Skin epidermis (tissue), 12 donors: ENCODE results near the gene IL20.

ENCODE experiments used
- H3K27ac ChIP-seq, 21 experiments: fragments of 200-600 bp; sonication (generic) in 11 of 21; one replicate each; pipeline ENCODE4 v1.5.0; 2020; ENCODE audit warnings: mild to moderate bottlenecking in 3 of 21, inconsistent platforms in 2 of 21, moderate library complexity in 2 of 21
- H3K4me3 ChIP-seq, 7 experiments: fragments of 200-600 bp; sonication (generic) in 2 of 7; one replicate each; pipeline ENCODE4 v1.5.0; 2020; ENCODE audit warnings: inconsistent platforms in 2 of 7, mild to moderate bottlenecking in 2 of 7, moderate library complexity in 1 of 7

Gene IL20, protein sequence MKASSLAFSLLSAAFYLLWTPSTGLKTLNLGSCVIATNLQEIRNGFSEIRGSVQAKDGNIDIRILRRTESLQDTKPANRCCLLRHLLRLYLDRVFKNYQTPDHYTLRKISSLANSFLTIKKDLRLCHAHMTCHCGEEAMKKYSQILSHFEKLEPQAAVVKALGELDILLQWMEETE

DNA sequence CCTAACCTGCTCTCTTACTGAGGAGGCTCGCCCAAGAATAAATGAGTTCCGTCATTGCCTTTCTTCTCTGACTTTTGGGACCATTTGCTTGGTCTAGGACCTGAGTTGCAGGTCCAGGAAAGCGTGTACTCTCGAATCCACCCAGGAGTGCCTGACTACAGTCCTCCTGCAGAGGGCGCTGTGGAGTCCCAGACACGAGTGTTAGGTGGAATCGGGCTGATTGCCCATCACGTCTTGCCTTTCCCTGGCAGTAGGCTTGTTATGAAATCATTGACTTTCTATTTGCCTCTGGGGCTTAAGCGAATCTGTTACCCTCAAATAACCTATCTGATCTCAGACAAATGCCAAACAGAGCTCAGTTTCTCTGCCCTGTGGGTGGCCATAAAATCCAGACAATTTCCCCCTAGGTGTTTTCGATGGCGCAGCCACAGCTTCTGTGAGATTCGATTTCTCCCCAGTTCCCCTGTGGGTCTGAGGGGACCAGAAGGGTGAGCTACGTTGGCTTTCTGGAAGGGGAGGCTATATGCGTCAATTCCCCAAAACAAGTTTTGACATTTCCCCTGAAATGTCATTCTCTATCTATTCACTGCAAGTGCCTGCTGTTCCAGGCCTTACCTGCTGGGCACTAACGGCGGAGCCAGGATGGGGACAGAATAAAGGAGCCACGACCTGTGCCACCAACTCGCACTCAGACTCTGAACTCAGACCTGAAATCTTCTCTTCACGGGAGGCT, at the start of gene IL20:
TSS of gene IL20 (plus strand) at position 685 of the 733 bp plus-strand sequence. CDS start 230 bp downstream, outside the sequence.
- Histone ChIP-seq H3K27ac (peak within 1 kb of the TSS in 8 of 21 experiments; percentile 10 to 86 (median 37)), H3K4me3 (peak within 1 kb of the TSS in 1 of 7 experiments; percentile 8)

DNA sequence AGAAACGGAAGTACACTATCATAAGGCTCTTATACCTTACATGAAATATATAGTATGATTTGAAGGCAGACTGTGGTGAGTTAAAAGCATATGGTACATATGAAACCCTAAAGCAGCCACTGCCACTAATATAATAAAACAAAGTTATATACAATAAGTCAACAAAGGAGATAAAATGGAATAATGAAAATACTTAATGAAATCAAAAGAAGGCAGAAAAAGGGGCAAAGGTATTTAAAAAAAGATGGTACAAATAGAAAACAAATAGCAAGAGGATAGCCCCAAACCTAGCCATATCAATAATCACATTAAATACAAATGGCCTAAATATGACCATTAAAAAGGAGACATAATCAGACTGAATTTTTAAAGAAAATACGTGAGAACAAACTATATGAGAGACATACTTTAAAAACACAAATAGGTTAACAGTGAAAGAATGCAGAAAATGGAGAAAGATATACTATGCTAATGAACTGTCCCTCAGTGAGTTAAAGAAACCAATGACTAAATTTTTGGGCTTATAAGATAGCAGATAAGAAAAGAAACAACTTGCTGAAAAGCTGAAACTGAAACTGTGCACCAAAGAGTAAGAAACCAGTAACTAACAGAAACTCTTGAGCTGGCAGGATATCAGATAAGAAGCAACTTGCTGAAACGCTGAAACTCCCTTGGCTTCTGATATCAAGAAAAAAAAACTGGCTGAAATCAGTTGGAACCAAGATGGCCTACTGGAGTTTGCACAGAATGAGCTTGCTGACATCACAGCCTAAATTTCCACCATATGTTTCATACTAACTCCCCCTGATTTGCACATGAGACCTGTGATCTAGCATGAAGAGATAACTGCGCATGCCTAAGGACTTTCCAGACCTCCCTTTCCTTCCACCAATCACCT, 48.8 kb upstream of the IL20 start:
- Histone ChIP-seq H3K4me3 (no peak overlapping the region), H3K27ac (peak overlapping the region in 4 of 21 experiments; percentile 20 to 48 (median 33))

DNA sequence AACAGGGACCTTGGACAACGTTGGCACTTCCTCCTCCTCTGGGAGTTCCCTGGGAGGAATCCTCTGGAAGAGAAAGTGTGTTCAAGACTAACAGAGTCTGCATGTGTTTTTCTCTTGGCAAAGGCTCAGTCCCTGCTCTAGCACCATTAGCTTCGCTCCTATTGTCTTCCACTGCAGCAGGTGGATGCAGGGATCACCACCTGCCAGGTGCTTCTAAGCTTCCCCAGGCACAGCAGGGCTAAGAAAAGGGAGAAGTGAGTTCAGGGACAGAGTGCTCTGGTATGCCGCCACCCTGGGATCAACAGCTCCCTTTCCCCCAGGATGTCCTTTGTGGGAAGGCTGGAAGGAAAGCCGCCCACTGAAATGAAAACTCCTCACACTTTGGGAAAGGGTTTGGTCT, 43.9 kb upstream of the IL20 start:
- no peak overlapping the region for H3K27ac ChIP-seq
- no peak overlapping the region for H3K4me3 ChIP-seq

DNA sequence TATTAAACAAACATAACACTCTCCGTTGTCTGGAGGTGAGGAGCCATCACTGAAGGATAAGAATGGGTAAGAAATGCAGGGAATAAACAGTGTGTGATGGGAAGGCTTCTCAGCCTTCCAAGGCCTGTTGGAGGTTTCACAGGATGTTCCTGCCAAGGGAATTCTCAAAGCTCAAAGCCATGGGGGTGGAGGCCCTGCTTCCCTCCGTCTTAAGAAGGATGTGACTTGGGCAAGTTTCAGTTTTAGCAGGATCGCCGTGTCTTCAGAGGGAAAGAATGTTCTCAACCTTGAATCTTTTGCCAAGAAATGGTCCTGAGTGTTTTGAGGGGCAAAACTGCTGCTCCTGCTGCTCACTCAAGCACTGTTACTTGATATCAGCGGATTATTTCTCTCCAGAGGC, 41.7 kb upstream of the IL20 start:
- peak overlapping the region in 4 of 21 experiments; percentile 8 to 52 (median 22) for H3K27ac ChIP-seq
- H3K4me3 ChIP-seq, result no peak overlapping the region

DNA sequence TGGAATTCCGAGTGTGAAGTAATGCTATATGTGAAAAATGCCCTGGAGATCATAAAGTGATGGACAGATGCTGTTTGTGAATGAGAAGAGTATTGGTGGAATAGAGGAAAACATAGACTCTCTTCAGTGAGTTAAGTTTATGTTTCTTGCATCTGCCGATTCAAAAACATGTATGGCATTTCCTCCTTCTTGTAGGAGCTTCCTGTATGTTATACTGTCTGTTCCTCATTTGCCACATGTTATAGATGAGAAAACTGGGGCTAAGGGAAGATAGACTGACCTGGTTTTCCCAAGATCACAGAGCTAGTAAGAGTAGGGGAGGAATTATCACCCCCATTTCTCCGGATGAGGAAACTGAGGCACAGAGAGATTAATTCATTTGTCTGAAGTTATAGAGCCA, 41.1 kb upstream of the IL20 start:
- peak overlapping the region in 3 of 21 experiments; percentile 20 to 52 (median 24) for H3K27ac ChIP-seq
- H3K4me3 ChIP-seq, result no peak overlapping the region

DNA sequence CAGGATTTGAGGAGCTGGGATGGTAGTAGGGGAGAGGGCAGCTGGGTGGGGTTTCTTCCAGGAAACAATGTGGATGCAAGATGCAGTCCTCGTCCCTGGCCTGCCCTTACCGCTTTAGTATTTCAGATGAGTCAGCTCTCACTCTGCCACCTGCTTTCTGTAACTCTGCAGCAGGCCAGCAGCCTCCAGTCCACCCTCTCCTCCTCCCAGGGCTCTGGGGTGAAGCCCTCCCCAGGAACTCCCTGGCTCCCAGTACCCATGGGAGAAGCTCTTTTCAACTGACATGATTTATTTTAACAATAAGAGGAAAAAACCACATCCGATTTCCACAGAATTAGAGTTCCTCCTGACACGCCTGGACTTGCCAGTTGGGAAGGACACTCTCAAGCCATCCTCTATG, 39.0 kb upstream of the IL20 start:
- H3K4me3 ChIP-seq, result no peak overlapping the region
- H3K27ac ChIP-seq, result no peak overlapping the region

DNA sequence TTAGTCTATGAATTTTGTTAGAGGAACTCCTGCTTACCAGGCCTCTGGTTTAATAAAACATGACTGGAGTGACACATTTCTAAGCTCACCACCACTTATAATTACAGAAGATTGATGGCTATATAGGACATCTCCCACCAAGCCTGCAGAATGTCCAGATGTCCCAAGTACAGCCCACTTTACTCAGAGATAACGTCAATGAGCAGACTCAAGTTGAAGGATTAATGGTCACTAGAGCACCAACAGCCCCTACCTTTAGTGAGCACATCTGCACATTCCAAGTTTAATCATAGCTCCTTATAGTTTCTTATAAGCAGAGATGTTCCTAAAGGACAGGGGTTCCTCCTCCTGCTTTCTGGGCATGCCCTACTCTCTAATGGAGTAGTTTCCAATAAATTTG, 37.4 kb upstream of the IL20 start:
- no peak overlapping the region for H3K27ac ChIP-seq
- H3K4me3 ChIP-seq, result no peak overlapping the region

DNA sequence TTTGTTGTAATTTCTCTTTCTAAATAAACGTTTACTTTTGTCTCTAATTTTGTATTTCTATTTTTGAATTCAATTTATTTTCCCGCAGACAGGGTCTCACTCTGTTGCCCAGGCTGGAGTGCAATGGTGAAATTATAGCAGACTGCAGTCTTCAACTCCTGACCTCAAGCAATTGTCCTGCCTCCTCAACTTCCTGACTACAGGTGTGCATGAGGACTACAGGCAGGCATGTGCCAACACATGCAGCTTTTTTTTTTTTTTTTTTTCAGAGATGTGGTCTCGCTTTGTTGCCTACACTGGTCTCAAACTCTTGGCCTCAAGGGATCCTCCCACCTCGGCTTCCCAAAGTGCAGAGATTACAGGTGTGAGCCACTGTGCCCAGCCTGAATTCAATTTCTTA, 36.7 kb upstream of the IL20 start:
- no peak overlapping the region for H3K27ac ChIP-seq

DNA sequence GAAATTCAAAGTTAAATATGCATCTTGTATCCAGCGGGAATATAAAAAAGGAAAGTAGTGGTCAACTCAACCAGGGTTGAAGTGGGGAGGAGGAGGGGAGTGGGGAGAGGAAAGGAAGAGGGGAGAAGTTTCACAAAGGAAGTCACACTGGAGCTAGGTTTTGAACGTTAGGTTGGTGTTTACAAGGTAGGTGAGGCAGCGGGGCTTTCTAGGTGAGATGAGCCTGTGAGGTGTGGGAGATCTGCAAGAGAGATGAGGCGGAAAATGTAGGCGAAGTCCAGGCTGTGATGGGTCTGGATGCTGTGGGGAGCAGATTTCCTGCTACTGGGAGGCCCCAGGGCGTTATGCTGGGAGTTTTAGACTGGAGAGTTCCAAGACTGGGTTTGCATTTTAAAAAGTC, 36.1 kb upstream of the IL20 start:
- Histone ChIP-seq H3K27ac (peak overlapping the region in 1 of 21 experiments; percentile 27), H3K4me3 (no peak overlapping the region)

More for the DNA sequence above, 36.7 kb upstream of the IL20 start:
- no peak overlapping the region for H3K4me3 ChIP-seq

DNA sequence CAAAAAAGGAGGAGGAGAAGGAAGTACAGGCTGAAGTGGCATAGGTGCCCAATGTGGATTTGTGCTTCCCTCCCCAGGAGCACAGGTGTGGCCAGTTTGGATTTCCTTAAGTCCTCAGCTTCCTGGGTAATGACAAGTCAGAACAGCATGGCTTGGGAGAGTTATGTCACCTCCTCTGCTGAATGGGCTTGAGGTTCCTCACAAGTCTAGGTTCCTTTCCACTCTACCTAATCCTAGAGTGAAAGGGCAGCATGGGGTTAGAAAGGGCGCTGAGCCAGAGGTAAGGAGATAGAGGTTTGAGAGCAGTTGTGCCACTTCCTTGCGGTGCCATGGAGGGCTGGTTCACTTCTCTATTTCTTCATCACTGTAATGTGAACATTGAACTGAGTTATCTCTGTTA, 35.5 kb upstream of the IL20 start:
- H3K27ac ChIP-seq, result no peak overlapping the region
- H3K4me3 ChIP-seq, result no peak overlapping the region

DNA sequence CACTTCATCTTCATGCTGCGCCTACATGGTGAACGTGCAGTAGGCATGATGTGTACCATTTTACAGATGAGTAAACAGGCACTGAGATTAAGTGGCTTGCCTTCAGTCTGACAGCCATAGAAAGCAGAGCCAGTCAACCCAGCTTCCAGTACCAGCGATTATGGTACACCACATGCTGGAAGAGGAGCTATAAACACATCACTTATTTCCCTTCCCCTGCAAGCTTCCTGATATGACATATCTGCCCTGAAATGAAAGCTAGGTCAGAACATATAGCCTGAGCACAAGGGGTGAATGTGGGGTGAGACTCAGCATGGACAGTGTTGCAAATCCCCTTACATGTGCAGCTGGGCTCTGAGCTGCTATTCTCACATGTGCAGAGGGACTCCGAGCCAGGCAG, 33.8 kb upstream of the IL20 start:
- no peak overlapping the region for H3K4me3 ChIP-seq

DNA sequence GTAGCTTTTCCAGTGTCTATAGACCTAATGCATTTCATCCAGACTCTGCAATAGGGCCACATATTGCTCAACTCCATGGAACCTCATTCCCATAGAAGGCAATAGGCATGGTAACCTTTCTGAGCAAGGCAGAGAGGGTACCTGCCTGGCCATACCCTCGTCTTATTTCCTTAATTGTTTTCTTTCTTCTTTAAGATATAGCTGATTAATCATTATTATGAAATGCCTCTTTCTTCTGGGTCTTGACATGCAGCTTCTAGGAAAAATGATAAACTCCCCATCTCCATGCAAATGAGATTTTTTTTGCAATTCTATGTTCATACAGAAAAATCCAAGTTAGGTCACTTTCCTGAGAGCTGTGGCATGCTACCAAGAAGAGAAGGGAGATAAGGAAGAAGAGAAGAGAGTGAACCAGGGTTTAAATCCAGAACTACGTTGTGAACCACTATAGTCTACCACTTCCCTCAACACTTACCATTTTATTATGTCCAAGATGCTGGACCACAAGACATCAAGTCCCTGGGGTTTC, 33.0 kb upstream of the IL20 start:
- H3K27ac ChIP-seq, result no peak overlapping the region
- H3K4me3 ChIP-seq, result no peak overlapping the region

More for the DNA sequence above, 33.8 kb upstream of the IL20 start:
- H3K27ac ChIP-seq, result no peak overlapping the region

DNA sequence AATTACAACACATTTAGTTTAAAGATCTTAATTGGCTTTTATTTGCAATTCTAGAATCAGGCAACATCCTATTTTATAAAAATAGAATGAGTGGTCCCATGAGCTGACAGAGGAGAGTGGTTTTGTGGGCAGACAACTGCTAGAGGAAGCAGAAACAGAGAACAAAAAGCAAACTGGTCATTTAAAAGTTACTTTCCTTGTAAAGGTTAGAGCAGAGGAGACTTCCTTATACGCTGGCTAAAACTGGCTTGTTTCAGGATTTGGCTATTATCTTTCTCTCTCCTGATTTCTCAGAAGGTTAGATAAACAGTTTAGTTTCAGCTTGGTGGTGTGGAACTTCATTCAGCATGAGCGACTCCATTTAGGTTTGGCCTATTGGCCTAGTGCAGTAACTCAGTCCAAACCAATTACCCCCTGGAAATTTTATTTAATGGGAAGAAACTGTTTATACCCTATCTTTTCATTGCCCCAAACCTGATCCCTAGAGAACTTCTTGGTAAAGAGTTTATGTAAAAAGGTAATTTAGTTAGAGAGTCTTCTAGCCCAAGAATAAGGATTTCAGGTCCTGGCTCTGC, 32.2 kb upstream of the IL20 start:
- no peak overlapping the region for H3K27ac ChIP-seq
- no peak overlapping the region for H3K4me3 ChIP-seq

DNA sequence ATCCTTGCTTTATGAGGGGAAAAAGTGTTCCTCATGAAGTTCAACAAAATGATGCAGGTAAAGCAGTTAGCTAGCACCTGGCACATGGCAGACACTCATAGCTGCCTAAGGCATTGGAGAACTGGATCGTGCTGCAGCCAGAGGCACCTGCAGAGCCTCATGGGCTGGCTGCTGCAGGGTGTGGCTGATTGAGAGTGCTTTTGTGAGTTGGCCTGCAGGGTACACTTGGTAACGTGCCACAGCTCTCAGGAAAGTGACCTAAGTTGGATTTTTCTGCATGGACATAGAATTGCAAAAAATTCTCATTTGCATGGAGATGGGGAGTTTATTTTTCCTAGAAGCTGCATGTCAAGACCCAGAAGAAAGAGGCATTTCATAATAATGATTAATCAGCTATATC, 31.6 kb upstream of the IL20 start:
- Histone ChIP-seq H3K4me3 (no peak overlapping the region), H3K27ac (no peak overlapping the region)

DNA sequence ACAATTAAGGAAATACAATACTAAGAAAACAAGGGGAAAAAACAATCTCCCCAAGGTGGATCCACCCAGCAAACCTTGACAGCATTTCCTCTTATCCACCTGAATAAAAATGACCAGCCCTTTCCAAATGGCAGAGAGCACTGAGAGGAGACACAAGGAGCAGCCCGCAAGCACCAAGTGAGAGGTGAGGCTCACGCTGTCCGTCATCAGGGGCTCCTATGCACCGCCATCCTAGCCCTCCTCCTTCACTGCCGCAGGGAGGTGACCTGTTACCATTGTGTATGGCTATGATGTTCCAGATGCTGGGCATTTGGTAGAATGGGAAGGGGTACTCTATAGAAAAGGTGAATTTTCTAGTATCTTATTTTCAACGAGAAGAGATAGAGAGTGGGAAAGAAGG, 31.2 kb upstream of the IL20 start:
- Histone ChIP-seq H3K27ac (no peak overlapping the region), H3K4me3 (no peak overlapping the region)

DNA sequence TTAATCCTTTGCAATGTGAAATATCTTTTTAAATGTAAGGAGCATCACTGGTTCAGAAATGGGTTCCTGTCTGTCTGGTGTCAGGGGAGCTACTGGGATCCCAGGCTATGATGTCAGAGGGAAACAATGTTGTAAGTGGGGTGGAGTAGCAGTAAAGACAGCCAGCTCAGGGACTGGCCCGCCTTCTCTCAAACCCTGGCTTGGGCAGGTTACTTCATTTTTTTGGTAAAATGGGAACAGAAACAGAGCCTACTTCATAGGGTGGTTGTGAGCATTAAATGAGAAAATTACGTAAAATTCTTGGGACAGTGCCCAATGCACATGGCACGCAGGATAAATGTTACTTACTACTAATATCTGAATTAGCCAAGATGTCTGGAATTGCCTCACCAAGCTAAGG, 30.7 kb upstream of the IL20 start:
- Histone ChIP-seq H3K27ac (no peak overlapping the region), H3K4me3 (no peak overlapping the region)

DNA sequence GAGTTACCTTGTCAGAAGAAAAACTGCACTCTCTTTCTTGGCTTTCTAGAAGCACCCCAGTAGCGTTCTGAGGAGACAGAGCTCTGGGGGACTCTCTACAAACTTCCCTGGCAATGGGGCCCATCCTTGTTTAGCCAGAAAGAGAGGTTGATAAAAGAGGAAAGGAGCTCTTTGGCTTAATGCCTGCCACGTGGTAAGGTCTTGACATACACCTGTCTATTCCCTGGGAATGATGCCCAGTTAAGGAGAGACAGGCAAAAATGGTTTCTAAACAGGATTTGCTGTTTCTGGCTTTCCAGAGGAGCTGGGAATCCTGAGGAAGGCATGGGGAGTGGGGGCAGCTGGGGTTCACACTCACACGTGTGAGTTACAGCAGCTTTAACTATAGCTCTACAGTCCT, 30.2 kb upstream of the IL20 start:
- Histone ChIP-seq H3K4me3 (no peak overlapping the region), H3K27ac (no peak overlapping the region)

DNA sequence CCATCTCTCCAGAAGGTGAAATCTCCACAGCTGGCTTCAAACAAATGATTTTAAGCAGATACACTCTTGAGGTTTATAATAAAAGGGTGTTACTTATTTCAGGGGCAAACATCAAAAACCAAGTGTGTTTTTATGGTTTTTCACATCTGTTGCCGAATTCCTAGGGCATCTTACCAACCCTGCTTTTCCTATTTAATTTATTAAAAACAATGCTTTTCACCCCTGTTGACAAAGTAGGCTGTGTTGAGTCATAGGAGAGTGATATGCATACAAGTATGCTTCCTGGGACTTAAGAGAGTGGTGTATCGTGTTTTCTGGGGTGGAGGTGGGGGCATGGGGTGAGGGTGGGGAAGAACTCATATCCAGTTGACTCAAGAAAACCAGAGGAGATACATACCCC, 29.3 kb upstream of the IL20 start:
- Histone ChIP-seq H3K4me3 (no peak overlapping the region), H3K27ac (no peak overlapping the region)

DNA sequence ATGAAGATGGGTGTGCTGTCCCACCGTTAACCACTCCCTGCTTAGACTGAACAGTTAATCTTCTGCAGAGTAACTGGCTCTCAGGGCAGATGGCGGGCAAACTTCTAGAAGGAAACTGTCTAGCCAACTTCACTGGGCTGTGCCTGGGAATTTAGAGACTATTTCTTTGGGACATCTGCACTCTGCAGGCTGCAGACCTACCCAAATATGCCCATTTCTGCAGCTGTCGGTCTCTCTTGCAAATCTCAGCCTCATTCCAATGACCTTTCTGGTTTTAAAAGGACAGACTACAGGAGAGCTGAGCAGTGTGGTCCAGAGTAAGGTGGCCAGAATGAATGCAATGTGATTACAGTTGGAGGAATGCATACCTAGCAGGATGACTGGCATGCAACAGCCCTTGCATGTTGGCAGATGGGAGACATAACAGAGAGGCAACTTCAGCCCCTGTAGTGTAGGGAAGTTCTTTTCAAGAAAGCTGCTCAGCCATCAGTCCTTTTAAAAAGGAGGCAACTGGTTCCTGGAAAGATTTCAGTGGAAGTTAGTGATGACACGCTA, 26.3 kb upstream of the IL20 start:
- Histone ChIP-seq H3K27ac (no peak overlapping the region), H3K4me3 (no peak overlapping the region)

DNA sequence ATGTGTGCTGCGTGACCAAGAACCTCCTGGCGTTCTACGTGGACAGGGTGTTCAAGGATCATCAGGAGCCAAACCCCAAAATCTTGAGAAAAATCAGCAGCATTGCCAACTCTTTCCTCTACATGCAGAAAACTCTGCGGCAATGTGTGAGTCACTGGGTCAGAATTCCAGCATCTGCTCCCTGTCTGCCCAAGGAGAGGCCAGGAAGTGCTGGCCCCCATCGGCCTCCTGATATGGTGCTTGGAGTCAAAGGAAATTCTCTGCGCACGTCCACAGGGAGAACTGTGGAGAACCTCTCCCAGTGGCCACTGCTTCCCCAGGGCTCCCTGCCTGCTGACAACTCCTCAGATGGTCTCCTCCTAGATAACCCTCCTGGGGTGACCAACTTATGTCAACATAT, 25.6 kb upstream of the IL20 start:
- no peak overlapping the region for H3K27ac ChIP-seq
- no peak overlapping the region for H3K4me3 ChIP-seq
